Uterus (tissue), 2 donors: Measurements from ENCODE around the gene ZC3H7A.

Experiments
- POLR2A ChIP-seq, 2 donors: fragments of 450-650 bp; IDR thresholded peaks; one replicate each; pipeline ENCODE4 v1.6.1; 2016; ENCODE audit warnings: antibody characterized with exemption in 2 of 2, mild to moderate bottlenecking in 1 of 2, moderate library complexity in 1 of 2
- TF ChIP-seq, protein P1 (sequence below), 4 experiments: fragments of 200-600 bp in 2 of 4; fragments of 450-650 bp in 2 of 4; sonication (generic) in 2 of 4; IDR thresholded peaks; one replicate each; pipeline ENCODE4 v1.5.1; 2016 to 2019; ENCODE audit warnings: antibody characterized with exemption in 4 of 4, mild to moderate bottlenecking in 2 of 4, moderate library complexity in 1 of 4

DNA sequence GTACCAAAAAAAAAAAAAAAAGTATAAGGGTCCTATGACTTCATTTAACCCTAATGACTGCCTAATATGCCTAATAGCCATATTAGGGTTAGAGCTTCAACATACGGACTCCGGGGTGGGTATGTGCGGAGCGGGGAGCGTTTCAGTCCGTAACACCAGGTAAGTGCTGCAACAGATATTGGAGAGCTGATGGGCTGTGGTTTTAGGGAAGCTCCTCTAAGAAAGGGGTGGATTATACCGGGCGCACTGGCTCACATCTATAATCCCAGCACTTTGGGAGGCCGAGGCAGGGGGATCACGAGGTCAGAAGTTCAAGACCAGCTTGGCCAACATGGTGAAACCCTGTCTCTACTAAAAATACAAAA lies 1.9 kb upstream of the ZC3H7A start:
- TF ChIP-seq POLR2A (IDR thresholded peaks at IDR 0.05), result no peak
- TF ChIP-seq, protein P1, sequence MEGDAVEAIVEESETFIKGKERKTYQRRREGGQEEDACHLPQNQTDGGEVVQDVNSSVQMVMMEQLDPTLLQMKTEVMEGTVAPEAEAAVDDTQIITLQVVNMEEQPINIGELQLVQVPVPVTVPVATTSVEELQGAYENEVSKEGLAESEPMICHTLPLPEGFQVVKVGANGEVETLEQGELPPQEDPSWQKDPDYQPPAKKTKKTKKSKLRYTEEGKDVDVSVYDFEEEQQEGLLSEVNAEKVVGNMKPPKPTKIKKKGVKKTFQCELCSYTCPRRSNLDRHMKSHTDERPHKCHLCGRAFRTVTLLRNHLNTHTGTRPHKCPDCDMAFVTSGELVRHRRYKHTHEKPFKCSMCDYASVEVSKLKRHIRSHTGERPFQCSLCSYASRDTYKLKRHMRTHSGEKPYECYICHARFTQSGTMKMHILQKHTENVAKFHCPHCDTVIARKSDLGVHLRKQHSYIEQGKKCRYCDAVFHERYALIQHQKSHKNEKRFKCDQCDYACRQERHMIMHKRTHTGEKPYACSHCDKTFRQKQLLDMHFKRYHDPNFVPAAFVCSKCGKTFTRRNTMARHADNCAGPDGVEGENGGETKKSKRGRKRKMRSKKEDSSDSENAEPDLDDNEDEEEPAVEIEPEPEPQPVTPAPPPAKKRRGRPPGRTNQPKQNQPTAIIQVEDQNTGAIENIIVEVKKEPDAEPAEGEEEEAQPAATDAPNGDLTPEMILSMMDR (IDR thresholded peaks at IDR 0.05), result no peak
